ENCODE measurements around the gene FOXO6. TPM values are rescaled to one million over a fixed set of nuclear protein-coding genes. Genes with fewer than 3 reads are reported as not detected.
A peak's percentile ranks its signal among the peaks of the same experiment; 100 is the strongest.

The FOXO6 gene
- total and polyA plus RNA-seq, 9 of the 15 experiments (the other 6 are each of a cell fraction or from before 2014, with no cell fraction given) = 0.04 to 0.31 (median 0.12) TPM; not detected in 5

DNA sequence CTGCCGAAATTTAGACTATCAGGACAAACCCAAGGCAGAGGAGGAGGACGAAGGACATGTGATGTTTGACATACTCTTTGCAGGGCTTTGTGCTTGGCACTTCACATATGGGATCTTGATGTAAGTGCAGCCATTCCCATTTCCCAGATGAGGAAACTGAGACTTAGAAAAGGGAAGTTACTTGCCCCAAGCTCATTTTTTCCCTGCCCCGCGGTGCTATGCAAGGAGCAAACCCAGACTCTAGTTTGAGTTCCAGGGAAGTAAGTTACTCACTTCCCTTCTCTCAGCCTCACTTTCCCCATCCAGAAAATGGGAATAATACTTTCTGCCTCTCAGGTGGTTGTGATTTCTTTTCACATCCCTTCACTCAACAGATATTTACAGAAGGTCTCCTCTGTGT is 4.5 kb upstream of the FOXO6 start (continued):
- TF ChIP-seq CBX1 (IDR thresholded peaks at IDR 0.05; ENCODE audit: low read depth) (peak; percentile 76; the same call in 1 of the 2 replicates), ARNT (IDR thresholded peaks at IDR 0.05) (no peak), POLR3A (IDR thresholded peaks at IDR 0.05; ENCODE audit: borderline replicate concordance, extremely low read depth, insufficient read depth, insufficient read length) (no peak), RCOR1 (IDR thresholded peaks at IDR 0.05; ENCODE audit: borderline replicate concordance in 1 of 2, low read depth in 2 of 2, low read length in 2 of 2) (0 out of 4 replicates have a peak, but pooled peaks of 1 of the 2 experiments have one; percentile 48), ADNP (tag; IDR thresholded peaks at IDR 0.05) (peak; percentile 98), ZNF121 (CRISPR knock-in tag; conservative IDR thresholded peaks at IDR 0.05) (peak; percentile 100), ZNF740 (CRISPR knock-in tag; IDR thresholded peaks at IDR 0.05) (no peak), ZNF740 (tag; IDR thresholded peaks at IDR 0.05) (no peak), HDAC2 (IDR thresholded peaks at IDR 0.05) (peak; percentile 90), POLR2AphosphoS2 (IDR thresholded peaks at IDR 0.05; ENCODE audit: low read length) (no peak), GATA2 (CRISPR knock-in tag; IDR thresholded peaks at IDR 0.05) (no peak), NR2C2 (CRISPR knock-in tag; IDR thresholded peaks at IDR 0.05) (no peak), NR2C2 (tag; IDR thresholded peaks at IDR 0.05) (no peak), CHD4 (IDR thresholded peaks at IDR 0.05; ENCODE audit: insufficient read depth, insufficient replicate concordance, low read depth, low read length, poor library complexity, severe bottlenecking) (peak; percentile 95), PHF8 (IDR thresholded peaks at IDR 0.05; ENCODE audit: borderline replicate concordance, low read length) (no peak), KDM1A (IDR thresholded peaks at IDR 0.05) (peak in 1 of 2 experiments; percentile 84; a peak in 2 of 4 replicates), TRIM28 (IDR thresholded peaks at IDR 0.05) (no peak)
- TF ChIP-seq, protein P1, sequence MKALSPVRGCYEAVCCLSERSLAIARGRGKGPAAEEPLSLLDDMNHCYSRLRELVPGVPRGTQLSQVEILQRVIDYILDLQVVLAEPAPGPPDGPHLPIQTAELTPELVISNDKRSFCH (CRISPR knock-in tag; IDR thresholded peaks at IDR 0.05) = no peak
- TF ChIP-seq, protein P1 (tag; IDR thresholded peaks at IDR 0.05) = 0 out of 2 replicates have a peak, but pooled peaks have one; percentile 41

Data from K562 (cell line).